ENCODE results near the gene PACS1. TPM values are rescaled to one million over a fixed set of nuclear protein-coding genes. Genes with fewer than 3 reads are reported as not detected.

Gene PACS1
- total and polyA plus RNA-seq, 2 donors (not counting 1 experiment from before 2014, with no cell fraction given), result 131 to 303 TPM

DNA sequence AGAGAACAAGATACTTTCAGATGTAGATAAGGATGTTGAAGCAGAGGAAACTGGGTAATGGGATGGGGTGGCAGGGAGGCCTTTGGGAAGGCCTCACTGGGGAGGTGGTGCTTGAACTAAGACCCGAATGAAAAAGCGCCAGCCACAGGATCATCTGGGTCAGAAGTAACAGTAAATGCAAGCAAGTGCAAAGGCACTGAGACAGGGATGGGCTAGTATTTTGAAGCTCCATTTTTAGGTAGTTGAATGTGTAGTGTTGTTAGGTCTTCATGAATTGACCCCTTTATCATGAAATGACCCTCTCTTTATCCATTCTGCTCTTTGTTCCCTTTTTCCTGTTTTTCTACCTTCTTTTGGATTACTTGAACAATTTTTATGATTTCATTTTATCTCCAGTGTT lies 6.2 kb upstream of the PACS1 start:
- Histone ChIP-seq H3K4me2 (replicated peaks; ENCODE audit: low read depth, low read length, poor library complexity, severe bottlenecking) (no peak overlapping the region), H3K9me3 (ENCODE audit: control extremely low read depth in 1 of 3, control insufficient read depth in 2 of 3, insufficient read depth in 1 of 3, low read length in 2 of 3) (no peaks in the 10 kb centered on the region), H3K36me3 (replicated peaks in 1 of 2; ENCODE audit: control extremely low read depth in 1 of 2, control insufficient read depth in 1 of 2, extremely low read depth in 1 of 2, insufficient read depth in 2 of 2, low read length in 1 of 2) (peaks cover 4 to 99% of the 10 kb centered on the region in 2 experiments), H4K20me1 (ENCODE audit: control insufficient read depth, insufficient read depth, low read length, poor library complexity, severe bottlenecking) (peaks cover 23% of the 10 kb centered on the region), H3K9ac (ENCODE audit: low read length) (no peak overlapping the region), H3K4me1 (ENCODE audit: control insufficient read depth in 2 of 2, insufficient read depth in 2 of 2, low read length in 2 of 2) (peaks cover 15 to 30% of the 10 kb centered on the region in 2 donors), H3K27ac (ENCODE audit: low read length in 2 of 2) (peak overlapping the region in 1 of 2 donors; percentile 33), H3K4me3 (ENCODE audit: control extremely low read depth in 1 of 5, extremely low read depth in 1 of 5, insufficient read depth in 1 of 5, low read depth in 2 of 5, low read length in 4 of 5) (no peak overlapping the region), H3K79me2 (ENCODE audit: control insufficient read depth, insufficient read depth, low read length) (peaks cover 39% of the 10 kb centered on the region), H3K27me3 (replicated peaks in 1 of 4; ENCODE audit: control extremely low read depth in 1 of 4, control insufficient read depth in 3 of 4, insufficient read depth in 4 of 4, low read length in 3 of 4) (no peaks in the 10 kb centered on the region), H2AFZ (ENCODE audit: insufficient read depth, low read depth, low read length, poor library complexity, severe bottlenecking) (no peak overlapping the region)
- no peaks in the 10 kb centered on the region for H3K9me3 Mint-ChIP-seq (ENCODE audit: insufficient read depth)
- 96% methylated on average over 2 of the region's 2 CpGs for WGBS (ENCODE audit: insufficient coverage)
- peaks cover 44% of the 10 kb centered on the region for H3K4me1 Mint-ChIP-seq
- no peak for ATAC-seq (ENCODE audit: low read depth)
- CTCF ChIA-PET, result interaction anchor here (1.0 to 4.8 kb wide), 4 partner anchors 17 to 71 kb away, joined by 3 to 38 read pairs (median 5); no protein-coding TSS in a partner anchor
- DNase-seq, result no peak
- intact Hi-C loops (cut with micrococcal nuclease), result no loop called here
- H3K27me3 Mint-ChIP-seq, result no peaks in the 10 kb centered on the region
- H3K27ac Mint-ChIP-seq, result no peak overlapping the region
- no peak for TF ChIP-seq EZH2 (IDR thresholded peaks at IDR 0.05; ENCODE audit: borderline replicate concordance, insufficient read depth, low read depth, low read length, poor library complexity, severe bottlenecking)
- TF ChIP-seq, protein P1, sequence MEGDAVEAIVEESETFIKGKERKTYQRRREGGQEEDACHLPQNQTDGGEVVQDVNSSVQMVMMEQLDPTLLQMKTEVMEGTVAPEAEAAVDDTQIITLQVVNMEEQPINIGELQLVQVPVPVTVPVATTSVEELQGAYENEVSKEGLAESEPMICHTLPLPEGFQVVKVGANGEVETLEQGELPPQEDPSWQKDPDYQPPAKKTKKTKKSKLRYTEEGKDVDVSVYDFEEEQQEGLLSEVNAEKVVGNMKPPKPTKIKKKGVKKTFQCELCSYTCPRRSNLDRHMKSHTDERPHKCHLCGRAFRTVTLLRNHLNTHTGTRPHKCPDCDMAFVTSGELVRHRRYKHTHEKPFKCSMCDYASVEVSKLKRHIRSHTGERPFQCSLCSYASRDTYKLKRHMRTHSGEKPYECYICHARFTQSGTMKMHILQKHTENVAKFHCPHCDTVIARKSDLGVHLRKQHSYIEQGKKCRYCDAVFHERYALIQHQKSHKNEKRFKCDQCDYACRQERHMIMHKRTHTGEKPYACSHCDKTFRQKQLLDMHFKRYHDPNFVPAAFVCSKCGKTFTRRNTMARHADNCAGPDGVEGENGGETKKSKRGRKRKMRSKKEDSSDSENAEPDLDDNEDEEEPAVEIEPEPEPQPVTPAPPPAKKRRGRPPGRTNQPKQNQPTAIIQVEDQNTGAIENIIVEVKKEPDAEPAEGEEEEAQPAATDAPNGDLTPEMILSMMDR (IDR thresholded peaks at IDR 0.05), result no peak
- H3K4me3 Mint-ChIP-seq, result no peak overlapping the region
- POLR2A ChIA-PET, result no interaction called here

DNA sequence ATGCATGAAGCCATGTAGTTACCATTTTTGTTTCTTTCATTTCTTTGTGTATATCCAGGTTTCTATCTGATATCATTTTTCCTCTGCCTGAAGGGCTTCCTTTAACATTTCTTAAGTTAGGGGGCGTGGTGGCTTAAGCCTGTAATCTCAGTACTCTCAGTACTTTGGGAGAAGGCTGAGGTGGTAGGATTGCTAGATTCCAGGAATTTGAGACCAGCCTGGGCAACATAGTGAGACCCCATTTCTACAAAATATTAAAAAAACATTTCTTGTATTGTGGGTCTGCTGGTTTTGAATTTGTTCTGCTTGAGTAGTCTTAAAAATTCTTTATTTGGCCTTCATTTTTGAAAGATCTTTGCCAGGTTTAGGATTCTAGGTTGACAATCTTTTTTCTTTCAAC lies 5.5 kb upstream of the PACS1 start:
- no peak for ATAC-seq (ENCODE audit: low read depth)
- no peaks in the 10 kb centered on the region for H3K27me3 ChIP-seq (replicated peaks in 1 of 4; ENCODE audit: control extremely low read depth in 1 of 4, control insufficient read depth in 3 of 4, insufficient read depth in 4 of 4, low read length in 3 of 4)
- POLR2A ChIA-PET, result no interaction called here
- no peak overlapping the region for H3K27ac ChIP-seq (ENCODE audit: low read length in 2 of 2)
- intact Hi-C loops (cut with micrococcal nuclease), result no loop called here
- DNase-seq, result no peak
- H3K4me2 ChIP-seq (replicated peaks; ENCODE audit: low read depth, low read length, poor library complexity, severe bottlenecking), result no peak overlapping the region
- Mint-ChIP-seq H3K9me3 (ENCODE audit: insufficient read depth) (no peaks in the 10 kb centered on the region), H3K4me3 (no peak overlapping the region), H3K4me1 (peaks cover 50% of the 10 kb centered on the region), H3K27ac (no peak overlapping the region), H3K27me3 (no peaks in the 10 kb centered on the region)
- WGBS (ENCODE audit: insufficient coverage), result no CpG with 5 or more reads among the region's 1 CpG
- CTCF ChIA-PET, result interaction anchor here (1.0 to 7.1 kb wide), 7 partner anchors 11 to 74 kb away, joined by 3 to 78 read pairs (median 6); partner anchors contain the start of gene SF3B2
- H3K79me2 ChIP-seq (ENCODE audit: control insufficient read depth, insufficient read depth, low read length), result peaks cover 32% of the 10 kb centered on the region
- TF ChIP-seq, protein P1 (IDR thresholded peaks at IDR 0.05), result no peak
- no peak for TF ChIP-seq EZH2 (IDR thresholded peaks at IDR 0.05; ENCODE audit: borderline replicate concordance, insufficient read depth, low read depth, low read length, poor library complexity, severe bottlenecking)
- H2AFZ ChIP-seq (ENCODE audit: insufficient read depth, low read depth, low read length, poor library complexity, severe bottlenecking), result no peak overlapping the region
- peaks cover 16% of the 10 kb centered on the region for H4K20me1 ChIP-seq (ENCODE audit: control insufficient read depth, insufficient read depth, low read length, poor library complexity, severe bottlenecking)
- no peaks in the 10 kb centered on the region for H3K9me3 ChIP-seq (ENCODE audit: control extremely low read depth in 1 of 3, control insufficient read depth in 2 of 3, insufficient read depth in 1 of 3, low read length in 2 of 3)
- no peak overlapping the region for H3K4me3 ChIP-seq (ENCODE audit: control extremely low read depth in 1 of 5, extremely low read depth in 1 of 5, insufficient read depth in 1 of 5, low read depth in 2 of 5, low read length in 4 of 5)
- H3K4me1 ChIP-seq (ENCODE audit: control insufficient read depth in 2 of 2, insufficient read depth in 2 of 2, low read length in 2 of 2), result peaks cover 22 to 36% of the 10 kb centered on the region in 2 donors
- H3K9ac ChIP-seq (ENCODE audit: low read length), result no peak overlapping the region
- H3K36me3 ChIP-seq (replicated peaks in 1 of 2; ENCODE audit: control extremely low read depth in 1 of 2, control insufficient read depth in 1 of 2, extremely low read depth in 1 of 2, insufficient read depth in 2 of 2, low read length in 1 of 2), result peaks cover 4 to 92% of the 10 kb centered on the region in 2 experiments
